Nephron progenitor cell (in vitro differentiated cells): ENCODE results near the gene EMILIN2.
"Not testable (repeated sequence)": the region's sequence is repeated elsewhere in the genome, so short reads cannot be mapped to it uniquely, and the experiment has no call there.

ENCODE experiments used
- DNase-seq: peaks from one replicate; pipeline ENCODE4 v3.0.0; 2021
- H3K27ac Mint-ChIP-seq: 2 replicates; pipeline ENCODE4 v1.8.0; 2021; ENCODE audit warnings: mild to moderate bottlenecking, moderate library complexity, mixed read lengths
- H3K27me3 Mint-ChIP-seq: 2 replicates; pipeline ENCODE4 v1.8.0; 2021; ENCODE audit warnings: mild to moderate bottlenecking, low read depth, mixed read lengths; ENCODE audit not compliant: poor library complexity
- H3K36me3 Mint-ChIP-seq: 2 replicates; pipeline ENCODE4 v1.8.0; 2021; ENCODE audit warnings: low read depth, mixed read lengths
- H3K4me1 Mint-ChIP-seq: 2 replicates; pipeline ENCODE4 v1.8.0; 2021; ENCODE audit warnings: mixed read lengths
- H3K4me3 Mint-ChIP-seq: 2 replicates; pipeline ENCODE4 v1.8.0; 2021; ENCODE audit warnings: mild to moderate bottlenecking, moderate library complexity, mixed read lengths
- H3K9me3 Mint-ChIP-seq: 2 replicates; pipeline ENCODE4 v1.8.0; 2021; ENCODE audit warnings: mild to moderate bottlenecking, moderate library complexity, mixed read lengths
- TF ChIP-seq, protein P1 (sequence below): fragments of 200-600 bp; sonication (generic); IDR thresholded peaks from 2 replicates; pipeline ENCODE4 v1.5.0; 2021; ENCODE audit warnings: antibody characterized with exemption

EMILIN2 gene

DNA sequence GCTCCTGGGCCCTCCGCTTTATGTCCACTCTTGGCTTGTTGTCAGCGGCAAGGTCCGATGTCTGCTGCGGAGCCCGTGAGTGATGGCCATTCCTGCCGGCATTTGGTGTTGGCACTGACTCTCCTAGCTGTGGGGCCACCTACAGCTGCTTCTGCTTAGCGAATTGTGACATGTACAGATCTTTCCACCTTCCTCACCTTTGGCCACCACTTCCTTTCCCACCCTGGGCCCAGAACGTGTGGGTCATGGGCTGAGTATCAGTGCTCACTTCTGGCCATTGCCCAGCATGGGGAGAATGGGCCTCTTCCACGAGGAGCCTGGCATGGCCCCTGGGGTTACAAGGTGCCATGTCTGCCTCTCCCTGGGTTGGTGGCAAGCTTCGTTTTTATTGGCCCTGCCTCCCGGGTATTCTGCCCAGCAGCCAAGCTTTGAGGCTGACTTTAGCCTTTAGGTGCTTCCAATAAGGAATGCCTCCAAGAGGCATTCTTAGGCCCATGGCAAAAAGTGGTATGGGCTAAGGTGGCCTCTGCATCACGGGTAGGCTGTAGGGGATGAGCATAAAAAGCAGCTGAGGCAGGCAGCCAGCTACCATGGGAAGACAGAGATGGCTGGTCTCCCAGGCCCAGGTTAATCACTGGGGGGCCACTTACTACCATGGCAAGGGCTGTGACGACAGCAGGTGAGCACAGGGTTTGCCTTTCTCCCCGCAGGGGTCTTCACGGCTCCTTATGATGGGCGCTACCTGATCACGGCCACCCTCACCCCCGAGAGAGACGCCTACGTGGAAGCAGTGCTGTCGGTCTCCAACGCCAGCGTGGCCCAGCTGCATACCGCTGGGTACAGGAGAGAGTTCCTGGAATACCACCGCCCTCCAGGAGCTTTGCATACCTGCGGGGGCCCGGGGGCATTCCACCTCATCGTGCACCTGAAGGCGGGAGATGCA is 65.8 kb downstream of the EMILIN2 start:
- peaks cover 3% of the 10 kb centered on the region for H3K27me3 Mint-ChIP-seq
- peaks cover 61% of the 10 kb centered on the region for H3K4me1 Mint-ChIP-seq
- no peaks in the 10 kb centered on the region for H3K9me3 Mint-ChIP-seq
- H3K27ac Mint-ChIP-seq = peak overlapping the region; percentile 71
- DNase-seq = no peak
- H3K36me3 Mint-ChIP-seq = peaks cover 39% of the 10 kb centered on the region
- TF ChIP-seq, protein P1, sequence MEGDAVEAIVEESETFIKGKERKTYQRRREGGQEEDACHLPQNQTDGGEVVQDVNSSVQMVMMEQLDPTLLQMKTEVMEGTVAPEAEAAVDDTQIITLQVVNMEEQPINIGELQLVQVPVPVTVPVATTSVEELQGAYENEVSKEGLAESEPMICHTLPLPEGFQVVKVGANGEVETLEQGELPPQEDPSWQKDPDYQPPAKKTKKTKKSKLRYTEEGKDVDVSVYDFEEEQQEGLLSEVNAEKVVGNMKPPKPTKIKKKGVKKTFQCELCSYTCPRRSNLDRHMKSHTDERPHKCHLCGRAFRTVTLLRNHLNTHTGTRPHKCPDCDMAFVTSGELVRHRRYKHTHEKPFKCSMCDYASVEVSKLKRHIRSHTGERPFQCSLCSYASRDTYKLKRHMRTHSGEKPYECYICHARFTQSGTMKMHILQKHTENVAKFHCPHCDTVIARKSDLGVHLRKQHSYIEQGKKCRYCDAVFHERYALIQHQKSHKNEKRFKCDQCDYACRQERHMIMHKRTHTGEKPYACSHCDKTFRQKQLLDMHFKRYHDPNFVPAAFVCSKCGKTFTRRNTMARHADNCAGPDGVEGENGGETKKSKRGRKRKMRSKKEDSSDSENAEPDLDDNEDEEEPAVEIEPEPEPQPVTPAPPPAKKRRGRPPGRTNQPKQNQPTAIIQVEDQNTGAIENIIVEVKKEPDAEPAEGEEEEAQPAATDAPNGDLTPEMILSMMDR = no peak
- no peak overlapping the region for H3K4me3 Mint-ChIP-seq

DNA sequence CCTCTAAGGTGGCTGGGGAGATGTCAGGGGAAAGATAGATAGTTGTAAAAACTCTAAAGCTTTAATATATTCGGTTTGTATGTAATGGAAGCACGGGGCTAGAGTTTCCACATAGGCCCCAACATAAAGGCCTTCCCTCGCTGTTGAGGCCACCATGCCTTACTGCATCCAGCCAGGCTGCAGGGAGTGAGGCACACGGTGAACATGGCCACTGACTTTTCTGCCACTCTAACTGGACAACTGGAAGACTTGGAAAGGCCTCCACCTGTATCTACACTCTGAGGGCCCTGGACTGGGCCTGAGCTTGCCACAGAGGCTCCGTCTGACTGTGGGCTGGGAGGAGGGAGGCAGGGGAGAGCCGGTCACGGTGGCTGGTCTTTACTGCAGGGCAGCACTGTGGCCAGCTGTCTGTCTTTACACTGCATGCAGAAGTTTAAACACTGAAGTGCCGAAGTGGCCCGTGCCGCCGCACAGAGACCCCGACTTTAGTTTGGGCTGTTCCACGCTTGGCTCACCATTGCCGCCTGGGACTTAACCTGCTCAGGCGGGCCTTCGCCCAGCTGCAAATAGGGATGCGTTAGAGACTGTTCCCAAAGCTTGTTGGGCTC is 66.7 kb downstream of the EMILIN2 start:
- Mint-ChIP-seq H3K27me3 (peaks cover 3% of the 10 kb centered on the region), H3K27ac (peak overlapping the region; percentile 97), H3K9me3 (no peaks in the 10 kb centered on the region), H3K36me3 (peaks cover 33% of the 10 kb centered on the region), H3K4me1 (peaks cover 61% of the 10 kb centered on the region), H3K4me3 (peak overlapping the region; percentile 43)
- DNase-seq = peak; percentile 58
- TF ChIP-seq, protein P1 = no peak

DNA sequence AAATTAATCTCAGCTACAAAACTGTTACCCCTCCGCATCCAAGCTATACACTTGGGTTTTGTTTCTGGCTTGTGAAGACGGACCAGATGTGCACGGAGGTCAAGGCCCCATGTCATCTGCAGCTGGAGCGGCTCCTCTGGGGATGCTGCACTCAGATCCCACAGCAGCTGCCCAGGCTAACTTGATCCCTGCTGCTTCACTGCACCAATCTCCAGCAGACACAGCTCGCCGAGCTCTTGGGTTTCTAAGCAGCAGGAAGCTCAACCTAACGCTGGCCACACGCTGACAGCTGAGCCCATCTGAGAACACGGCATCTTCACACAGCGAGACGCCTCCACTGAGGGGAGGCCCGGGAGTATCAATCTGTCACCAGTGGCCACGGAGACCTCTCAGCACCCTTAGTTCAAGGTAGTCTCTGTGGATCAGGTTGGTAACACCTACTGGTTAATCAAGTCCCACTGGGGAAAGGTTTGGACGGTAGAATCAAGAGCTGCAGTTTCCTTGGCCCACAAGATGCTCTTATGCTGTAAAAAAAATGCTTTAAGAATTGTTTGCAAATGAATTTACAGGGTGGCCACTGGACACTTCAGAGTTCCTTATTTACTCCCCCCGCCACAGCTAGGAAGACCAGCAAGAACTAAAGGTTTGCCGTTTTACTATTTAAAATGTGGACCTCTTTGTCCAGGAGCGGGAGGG is 67.5 kb downstream of the EMILIN2 start:
- TF ChIP-seq, protein P1 = no peak
- Mint-ChIP-seq H3K27ac (peak overlapping the region; percentile 93), H3K4me3 (peak overlapping the region; percentile 44), H3K4me1 (peaks cover 61% of the 10 kb centered on the region), H3K27me3 (peaks cover 3% of the 10 kb centered on the region), H3K9me3 (no peaks in the 10 kb centered on the region), H3K36me3 (peaks cover 31% of the 10 kb centered on the region)
- DNase-seq = peak; percentile 52

DNA sequence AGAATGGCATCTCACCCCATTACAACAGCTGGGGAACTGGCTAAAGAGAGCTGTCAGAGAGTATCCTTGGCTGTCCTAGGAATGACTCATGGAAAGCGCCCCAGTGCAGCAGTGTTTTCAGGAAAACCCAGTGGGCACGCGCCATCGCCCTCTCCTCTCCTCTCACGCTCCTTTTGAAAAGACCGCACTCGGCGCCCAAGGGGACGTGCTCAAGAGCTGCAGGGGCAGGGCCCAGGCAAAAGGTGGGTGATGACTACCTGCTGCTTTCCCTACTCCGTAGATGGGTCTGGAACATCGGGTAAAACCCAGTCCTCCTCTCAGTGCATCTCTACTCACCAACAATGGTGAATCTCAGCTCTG is 68.1 kb downstream of the EMILIN2 start:
- Mint-ChIP-seq H3K4me1 (peaks cover 61% of the 10 kb centered on the region), H3K4me3 (peak overlapping the region; percentile 44), H3K27ac (peak overlapping the region; percentile 93), H3K9me3 (no peaks in the 10 kb centered on the region), H3K27me3 (no peaks in the 10 kb centered on the region), H3K36me3 (peaks cover 29% of the 10 kb centered on the region)
- DNase-seq = no peak
- TF ChIP-seq, protein P1 = no peak

DNA sequence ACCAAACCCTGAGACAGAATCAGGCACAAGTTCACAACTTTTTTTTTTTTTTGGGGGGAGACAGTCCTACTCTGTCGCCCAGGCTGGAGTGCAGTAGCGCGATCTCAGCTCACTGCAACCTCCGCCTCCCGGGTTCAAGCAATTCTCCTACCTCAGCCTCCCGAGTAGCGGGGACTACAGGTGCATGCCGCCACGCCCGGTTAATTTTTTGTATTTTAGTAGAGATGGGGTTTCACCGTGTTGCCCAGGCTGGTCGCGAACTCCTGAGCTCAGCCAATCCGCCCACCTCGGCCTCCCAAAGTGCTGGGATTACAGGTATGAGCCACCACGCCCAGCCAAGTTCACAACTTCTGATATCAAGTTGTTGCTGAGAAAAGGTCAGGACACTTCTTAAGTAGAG is 68.7 kb downstream of the EMILIN2 start:
- Mint-ChIP-seq H3K4me1 (peaks cover 61% of the 10 kb centered on the region), H3K36me3 (peaks cover 33% of the 10 kb centered on the region)
- DNase-seq, H3K27ac Mint-ChIP-seq, H3K9me3 Mint-ChIP-seq, H3K4me3 Mint-ChIP-seq, H3K27me3 Mint-ChIP-seq: not testable (repeated sequence)

DNA sequence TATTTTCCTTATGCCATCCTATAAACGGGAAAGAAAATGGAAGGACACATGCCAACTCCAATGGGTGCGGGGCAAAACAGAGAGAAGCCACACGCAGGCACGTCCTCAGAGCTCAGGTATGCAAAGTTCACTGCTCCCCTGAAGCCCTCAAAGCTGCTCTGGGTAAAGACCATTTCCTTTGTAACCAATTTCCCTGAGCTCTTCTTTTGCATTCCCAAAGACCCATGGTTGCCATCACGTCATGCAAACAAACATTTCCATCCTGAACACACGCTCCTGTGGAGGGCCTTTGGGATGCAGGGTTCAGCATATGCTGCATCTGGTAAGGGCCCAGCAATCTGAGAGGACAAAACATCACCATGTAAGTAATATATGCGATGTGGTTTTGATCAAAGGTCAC is 69.4 kb downstream of the EMILIN2 start:
- Mint-ChIP-seq H3K36me3 (peaks cover 35% of the 10 kb centered on the region), H3K4me3 (no peak overlapping the region), H3K27ac (no peak overlapping the region), H3K27me3 (peaks cover 3% of the 10 kb centered on the region), H3K4me1 (peaks cover 61% of the 10 kb centered on the region), H3K9me3 (no peaks in the 10 kb centered on the region)
- TF ChIP-seq, protein P1 = no peak
- DNase-seq = no peak
